IMR-90 (cell line): ENCODE results near the gene FAM210B. TPM values are rescaled to one million over a fixed set of nuclear protein-coding genes. Genes with fewer than 3 reads are reported as not detected.

Experiments used
- ATAC-seq: fragments of 200-7000 bp; cut with Tn5 transposase; 2 replicates; pipeline ENCODE4 v1.9.1; 2020; ENCODE audit warnings: low read depth, mild to moderate bottlenecking, moderate library complexity
- BruUV-seq: library from RNA; stranded (reverse); fragments of 400-500 nt; replicated peaks from 2 replicates; lab custom pipeline; 2021; lab: Mats Ljungman, UMichigan
- CTCF ChIA-PET: fragments of 300-600 bp; formaldehyde crosslinking; extraction: SDS; loops from one replicate; lab custom pipeline; 2021; ENCODE audit warnings: antibody characterized with exemption; lab: Yijun Ruan, JAX
- POLR2A ChIA-PET: fragments of 300-600 bp; sonication (Branson Sonifier 250); formaldehyde crosslinking; loops from one replicate; lab custom pipeline; 2022; ENCODE audit warnings: antibody characterized with exemption; ENCODE audit not compliant: unreplicated experiment; lab: Charles Lee
- DNase-seq: peaks from one replicate; pipeline ENCODE4 v3.0.0; 2013
- H2AFZ ChIP-seq: replicated peaks from 2 replicates; pipeline ENCODE3; 2013; ENCODE audit warnings: low read length, mild to moderate bottlenecking; ENCODE audit not compliant: poor library complexity
- H2AK5ac ChIP-seq: 2 replicates; pipeline ENCODE4 v1.6.1; 2013; ENCODE audit warnings: low read depth, low read length, inconsistent platforms
- H2AK9ac ChIP-seq: replicated peaks from 2 replicates; pipeline ENCODE3; 2013; ENCODE audit warnings: mild to moderate bottlenecking, low read depth, low read length, moderate library complexity; ENCODE audit not compliant: poor library complexity
- H2BK120ac ChIP-seq: 2 replicates; pipeline ENCODE4 v1.6.1; 2013; ENCODE audit warnings: low read depth, low read length, inconsistent platforms
- H2BK15ac ChIP-seq: 3 replicates; pipeline ENCODE4 v1.6.1; 2013; ENCODE audit warnings: low read depth, low read length, inconsistent platforms
- H2BK20ac ChIP-seq: 2 replicates; pipeline ENCODE4 v1.6.1; 2013; ENCODE audit warnings: low read depth, mild to moderate bottlenecking, inconsistent platforms, low read length, moderate library complexity
- H2BK5ac ChIP-seq: 2 replicates; pipeline ENCODE4 v1.6.1; 2013; ENCODE audit warnings: mild to moderate bottlenecking, low read depth, low read length, inconsistent platforms; ENCODE audit not compliant: poor library complexity, severe bottlenecking
- H3K14ac ChIP-seq: replicated peaks from 2 replicates; pipeline ENCODE4 v1.6.1; 2013; ENCODE audit warnings: low read depth, low read length, inconsistent platforms
- H3K18ac ChIP-seq: 2 replicates; pipeline ENCODE4 v1.6.1; 2013; ENCODE audit warnings: low read depth, low read length, control low read depth
- H3K23ac ChIP-seq: 2 replicates; pipeline ENCODE4 v1.6.1; 2013; ENCODE audit warnings: low read depth, low read length, inconsistent platforms
- H3K27ac ChIP-seq: 2 replicates; pipeline ENCODE4 v1.5.1; 2013; ENCODE audit warnings: mild to moderate bottlenecking, control low read depth, low read length; ENCODE audit not compliant: insufficient read depth
- H3K27me3 ChIP-seq: 2 replicates; pipeline ENCODE4 v1.6.1; 2013; ENCODE audit warnings: low read length; ENCODE audit not compliant: control insufficient read depth, insufficient read depth
- H3K36me3 ChIP-seq: 2 replicates; pipeline ENCODE4 v1.6.1; 2013; ENCODE audit warnings: low read length, mixed read lengths; ENCODE audit not compliant: control insufficient read depth, insufficient read depth
- H3K4ac ChIP-seq: 2 replicates; pipeline ENCODE4 v1.6.1; 2013; ENCODE audit warnings: low read depth, low read length, inconsistent platforms
- H3K4me1 ChIP-seq: 2 replicates; pipeline ENCODE4 v1.6.1; 2013; ENCODE audit warnings: low read length, mixed read lengths; ENCODE audit not compliant: control insufficient read depth, insufficient read depth
- H3K4me2 ChIP-seq: 2 replicates; pipeline ENCODE4 v1.6.1; 2013; ENCODE audit warnings: low read depth, mild to moderate bottlenecking, control low read depth, low read length, moderate library complexity
- H3K4me3 ChIP-seq: 2 replicates; pipeline ENCODE4 v1.5.1; 2013; ENCODE audit warnings: low read depth, mild to moderate bottlenecking, control low read depth, low read length, moderate library complexity; ENCODE audit not compliant: insufficient read depth
- H3K56ac ChIP-seq: 2 replicates; pipeline ENCODE4 v1.6.1; 2013; ENCODE audit warnings: low read length, inconsistent platforms; ENCODE audit not compliant: insufficient read depth; ENCODE audit errors: extremely low read depth
- H3K79me1 ChIP-seq, 2 experiments: 2 replicates each; pipeline ENCODE4 v1.6.1; 2013; ENCODE audit warnings: low read length in 2 of 2, inconsistent platforms in 1 of 2, low read depth in 1 of 2
- H3K9ac ChIP-seq: 2 replicates; pipeline ENCODE4 v1.6.1; 2013; ENCODE audit warnings: low read depth, low read length, control low read depth
- H3K9me1 ChIP-seq: 2 replicates; pipeline ENCODE4 v1.6.1; 2013; ENCODE audit warnings: low read length, inconsistent platforms; ENCODE audit not compliant: insufficient read depth
- H3K9me3 ChIP-seq: 2 replicates; pipeline ENCODE4 v1.6.1; 2013; ENCODE audit warnings: low read length; ENCODE audit not compliant: control insufficient read depth, insufficient read depth
- H4K20me1 ChIP-seq: 2 replicates; pipeline ENCODE4 v1.6.1; 2013; ENCODE audit warnings: low read length, inconsistent platforms; ENCODE audit not compliant: insufficient read depth
- H4K5ac ChIP-seq: 2 replicates; pipeline ENCODE4 v1.6.1; 2013; ENCODE audit warnings: mild to moderate bottlenecking, low read depth, low read length, control low read depth
- H4K8ac ChIP-seq, 2 experiments: 2 replicates each; pipeline ENCODE4 v1.6.1; 2013; ENCODE audit warnings: low read depth in 2 of 2, low read length in 2 of 2, control low read depth in 1 of 2, inconsistent platforms in 1 of 2
- H4K91ac ChIP-seq: 2 replicates; pipeline ENCODE4 v1.6.1; 2013; ENCODE audit warnings: low read depth, low read length, inconsistent platforms; ENCODE audit not compliant: insufficient read depth
- BHLHE40 ChIP-seq: fragments of 150-350 bp; IDR thresholded peaks from 2 replicates; pipeline ENCODE4 v1.6.1; 2016; ENCODE audit warnings: mild to moderate bottlenecking, low read depth, low read length
- CEBPB ChIP-seq: IDR thresholded peaks from 2 replicates; pipeline ENCODE4 v1.6.1; 2012; ENCODE audit warnings: low read depth, low read length, improper control_type of control experiment
- CHD1 ChIP-seq: IDR thresholded peaks from 2 replicates; pipeline ENCODE4 v1.6.1; 2012; ENCODE audit warnings: low read depth, low read length, improper control_type of control experiment
- CTCF ChIP-seq: conservative IDR thresholded peaks from 2 replicates; pipeline ENCODE4 v1.5.1; 2012; ENCODE audit warnings: mild to moderate bottlenecking, low read depth, low read length, improper control_type of control experiment
- ELK1 ChIP-seq: fragments of 150-350 bp; IDR thresholded peaks from 2 replicates; pipeline ENCODE4 v1.6.1; 2016; ENCODE audit warnings: low read depth, mild to moderate bottlenecking, low read length, moderate library complexity, borderline replicate concordance
- FOS ChIP-seq: fragments of 150-350 bp; IDR thresholded peaks from 2 replicates; pipeline ENCODE4 v1.6.1; 2016; ENCODE audit warnings: low read depth, low read length
- MAFK ChIP-seq: IDR thresholded peaks from 2 replicates; pipeline ENCODE4 v1.6.1; 2012; ENCODE audit warnings: low read depth, low read length, improper control_type of control experiment
- MAZ ChIP-seq: IDR thresholded peaks from 2 replicates; pipeline ENCODE4 v1.6.1; 2012; ENCODE audit warnings: low read depth, mild to moderate bottlenecking, low read length, improper control_type of control experiment, moderate library complexity, borderline replicate concordance
- MXI1 ChIP-seq: IDR thresholded peaks from 2 replicates; pipeline ENCODE4 v1.6.1; 2012; ENCODE audit warnings: low read depth, mild to moderate bottlenecking, low read length, moderate library complexity, borderline replicate concordance
- NFE2L2 ChIP-seq: fragments of 150-350 bp; IDR thresholded peaks from 2 replicates; pipeline ENCODE4 v1.6.1; 2016; ENCODE audit warnings: low read depth, mild to moderate bottlenecking, low read length
- POLR2A ChIP-seq: IDR thresholded peaks from 2 replicates; pipeline ENCODE4 v1.6.1; 2012; ENCODE audit warnings: mild to moderate bottlenecking, low read depth, low read length
- RAD21 ChIP-seq: IDR thresholded peaks from 2 replicates; pipeline ENCODE4 v1.6.1; 2012; ENCODE audit warnings: low read length, improper control_type of control experiment
- RCOR1 ChIP-seq: IDR thresholded peaks from 2 replicates; pipeline ENCODE4 v1.6.1; 2012; ENCODE audit warnings: mild to moderate bottlenecking, low read length, improper control_type of control experiment; ENCODE audit not compliant: insufficient replicate concordance
- RFX5 ChIP-seq: IDR thresholded peaks from 2 replicates; pipeline ENCODE4 v1.8.0; 2012; ENCODE audit warnings: low read depth, mild to moderate bottlenecking, low read length, moderate library complexity
- SMC3 ChIP-seq: fragments of 150-350 bp; IDR thresholded peaks from 2 replicates; pipeline ENCODE4 v1.6.1; 2016; ENCODE audit warnings: low read depth, mild to moderate bottlenecking, antibody characterized with exemption, low read length, moderate library complexity
- USF2 ChIP-seq: fragments of 150-350 bp; IDR thresholded peaks from 2 replicates; pipeline ENCODE4 v1.6.1; 2017; ENCODE audit warnings: mild to moderate bottlenecking, antibody characterized with exemption, low read length, low read depth
- WGBS, 2 experiments: methylation state at CpG; one replicate each; pipeline versions ENCODE4 v1.1.5 to v1.1.7; 2013; ENCODE audit warnings: missing lambda C conversion rate in 2 of 2; ENCODE audit not compliant: insufficient read length in 1 of 2; ENCODE audit errors: extremely low coverage in 2 of 2; 5-methylcytosine and 5-hydroxymethylcytosine counted together
- dilution Hi-C: fragments of 300-500 bp; cut with HindIII; formaldehyde crosslinking; loops from one replicate; pipeline ENCODE4 v1.14.3; 2018; ENCODE audit warnings: low sequenced_read_pairs; ENCODE audit not compliant: unreplicated experiment
- in situ Hi-C: fragments of 300-500 bp; cut with MboI; formaldehyde crosslinking; loops from 3 replicates; pipeline ENCODE4 v1.14.3; 2019; ENCODE audit warnings: low sequenced_read_pairs, inconsistent platforms, mixed read lengths
- intact Hi-C: fragments of 100-400 bp; cut with micrococcal nuclease; formaldehyde crosslinking; loops from 2 replicates; pipeline ENCODE4 v1.10.0; 2022
- polyA plus RNA-seq, 3 experiments: library from polyadenylated mRNA; depleted of rRNA; stranded (reverse); fragments of >200 nt; gene quantifications; 2 replicates each; pipeline ENCODE4 v1.2.3, GENCODE V29; 2012; ENCODE audit warnings: low replicate concordance in 1 of 3
- total RNA-seq: library from RNA; depleted of rRNA; stranded (reverse); fragments of >200 nt; gene quantifications from 2 replicates; pipeline ENCODE4 v1.2.3, GENCODE V29; 2012

FAM210B gene
- total and polyA plus RNA-seq, 2 of the 4 experiments (the other 2 are of a cell fraction), result 29.5 to 45.0 TPM

- H4K8ac ChIP-seq, result no peak overlapping the region
- H3K4ac ChIP-seq, result no peak overlapping the region
- H3K9me1 ChIP-seq, result no peaks in the 10 kb centered on the region
- H2BK15ac ChIP-seq, result no peak overlapping the region
- no peak overlapping the region for H3K23ac ChIP-seq
- H2BK20ac ChIP-seq, result no peak overlapping the region
- dilution Hi-C loops, result no loop called here
- no peak for ATAC-seq
- peaks cover 2% of the 10 kb centered on the region; the same call in 1 of the 2 replicates for H3K4me1 ChIP-seq
- no peak overlapping the region for H2AK9ac ChIP-seq
- intact Hi-C loops, result loop anchor here (5.0 to 10.0 kb wide), 2 partner anchors 101 to 1693 kb away; partner anchors contain the start of gene MC3R
- POLR2A ChIA-PET, result no interaction called here
- H4K91ac ChIP-seq, result no peak overlapping the region
- H3K4me3 ChIP-seq, result no peak overlapping the region
- H3K36me3 ChIP-seq, result no peaks in the 10 kb centered on the region
- WGBS, 2 experiments, result no CpG with 5 or more reads among the region's 5 CpGs
- H3K18ac ChIP-seq, result no peak overlapping the region
- H2AK5ac ChIP-seq, result no peak overlapping the region
- no TSS peak for BruUV-seq
- H3K56ac ChIP-seq, result no peak overlapping the region
- CTCF ChIA-PET, result no interaction called here
- TF ChIP-seq RAD21 (no peak), NFE2L2 (no peak), MAFK (no peak), ELK1 (no peak), MXI1 (no peak), RCOR1 (no peak), FOS (no peak), MAZ (no peak), SMC3 (no peak), CEBPB (no peak), POLR2A (no peak), BHLHE40 (no peak), CTCF (no peak), RFX5 (no peak), USF2 (no peak), CHD1 (no peak)
- H2AFZ ChIP-seq, result no peak overlapping the region
- no peaks in the 10 kb centered on the region for H3K79me1 ChIP-seq
- no peak overlapping the region for H3K27ac ChIP-seq
- in situ Hi-C loops, result loop anchor here (10.0 kb wide), 1 partner anchor 1663 kb away; no protein-coding TSS in a partner anchor
- no peaks in the 10 kb centered on the region for H3K9me3 ChIP-seq
- H2BK120ac ChIP-seq, result no peak overlapping the region
- no peak overlapping the region for H3K14ac ChIP-seq
- no peak overlapping the region for H4K5ac ChIP-seq
- H3K27me3 ChIP-seq, result peaks cover 21% of the 10 kb centered on the region
- no peaks in the 10 kb centered on the region for H4K20me1 ChIP-seq
- no peak overlapping the region for H3K4me2 ChIP-seq
- no peak overlapping the region for H2BK5ac ChIP-seq
- no peak overlapping the region for H3K9ac ChIP-seq
- DNase-seq, result no peak
These were observed 10.5 kb upstream of the FAM210B start for GRCh38 chr20:56348305-56348693.
